ENCODE results near the gene ZNHIT3.
"Not testable (repeated sequence)": the region's sequence is repeated elsewhere in the genome, so short reads cannot be mapped to it uniquely, and the experiment has no call there.

Gene ZNHIT3

GRCh38 chr17:36464765-36465088 is 21.8 kb upstream of the ZNHIT3 start:
- no peaks in the 10 kb centered on the region for H3K36me3 ChIP-seq (ENCODE audit: insufficient read depth, low read depth, low read length)
- no peaks in the 10 kb centered on the region for H3K9me3 ChIP-seq (ENCODE audit: insufficient read depth, low read depth, low read length)
- H3K9ac ChIP-seq (ENCODE audit: low read depth, low read length): no peak overlapping the region
- no peaks in the 10 kb centered on the region for H3K4me1 ChIP-seq (ENCODE audit: insufficient read depth, low read length)
- H3K27ac ChIP-seq (ENCODE audit: low read length): no peak overlapping the region
- H3K4me3 ChIP-seq (ENCODE audit: low read length): no peak overlapping the region
- peaks cover 53% of the 10 kb centered on the region for H3K27me3 ChIP-seq (ENCODE audit: insufficient read depth, low read length)

- Histone ChIP-seq H3K4me3 (ENCODE audit: low read length) (no peak overlapping the region), H3K4me1 (ENCODE audit: insufficient read depth, low read length) (no peaks in the 10 kb centered on the region), H3K27ac (ENCODE audit: low read length) (no peak overlapping the region), H3K9me3 (ENCODE audit: insufficient read depth, low read depth, low read length) (no peaks in the 10 kb centered on the region), H3K27me3 (ENCODE audit: insufficient read depth, low read length) (peaks cover 40% of the 10 kb centered on the region), H3K9ac (ENCODE audit: low read depth, low read length) (no peak overlapping the region), H3K36me3 (ENCODE audit: insufficient read depth, low read depth, low read length) (no peaks in the 10 kb centered on the region)
Measured at GRCh38 chr17:36468903-36469635, 17.4 kb upstream of the ZNHIT3 start.

- no peaks in the 10 kb centered on the region for H3K36me3 ChIP-seq (ENCODE audit: insufficient read depth, low read depth, low read length)
- no peaks in the 10 kb centered on the region for H3K9me3 ChIP-seq (ENCODE audit: insufficient read depth, low read depth, low read length)
- no peaks in the 10 kb centered on the region for H3K4me1 ChIP-seq (ENCODE audit: insufficient read depth, low read length)
- H3K27ac ChIP-seq (ENCODE audit: low read length): no peak overlapping the region
- peaks cover 39% of the 10 kb centered on the region for H3K27me3 ChIP-seq (ENCODE audit: insufficient read depth, low read length)
- no peak overlapping the region for H3K4me3 ChIP-seq (ENCODE audit: low read length)
- no peak overlapping the region for H3K9ac ChIP-seq (ENCODE audit: low read depth, low read length)
Measured at GRCh38 chr17:36469733-36470132, 16.7 kb upstream of the ZNHIT3 start.

DNA sequence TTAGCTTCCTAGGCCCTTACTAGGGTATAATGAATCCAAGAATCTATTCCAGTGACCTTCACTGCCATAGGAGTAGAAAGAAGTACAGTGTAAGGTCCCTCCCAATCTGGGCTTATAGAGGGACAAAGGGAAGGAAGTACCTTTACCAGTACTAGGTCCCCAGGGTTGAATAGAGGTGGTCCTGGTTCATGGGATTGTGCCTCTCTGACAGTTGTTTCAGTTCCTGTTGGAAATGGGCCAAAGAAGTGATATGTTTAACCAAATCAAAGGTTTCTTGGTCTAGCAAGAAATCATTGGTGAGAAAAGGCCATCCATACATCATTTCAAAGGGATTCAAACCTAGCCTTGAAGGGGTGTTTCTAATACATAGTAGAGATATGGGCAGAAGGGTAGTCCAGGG is 16.0 kb upstream of the ZNHIT3 start:
- Histone ChIP-seq H3K4me3 (ENCODE audit: low read length) (no peak overlapping the region), H3K9me3 (ENCODE audit: insufficient read depth, low read depth, low read length) (no peaks in the 10 kb centered on the region), H3K27me3 (ENCODE audit: insufficient read depth, low read length) (peaks cover 31% of the 10 kb centered on the region), H3K27ac (ENCODE audit: low read length) (no peak overlapping the region), H3K9ac (ENCODE audit: low read depth, low read length) (no peak overlapping the region), H3K4me1 (ENCODE audit: insufficient read depth, low read length) (no peaks in the 10 kb centered on the region), H3K36me3 (ENCODE audit: insufficient read depth, low read depth, low read length) (no peaks in the 10 kb centered on the region)

- peaks cover 12% of the 10 kb centered on the region for H3K27me3 ChIP-seq (ENCODE audit: insufficient read depth, low read length)
- no peak overlapping the region for H3K9ac ChIP-seq (ENCODE audit: low read depth, low read length)
- H3K9me3 ChIP-seq (ENCODE audit: insufficient read depth, low read depth, low read length): no peaks in the 10 kb centered on the region
- no peak overlapping the region for H3K27ac ChIP-seq (ENCODE audit: low read length)
- no peak overlapping the region for H3K4me3 ChIP-seq (ENCODE audit: low read length)
- no peaks in the 10 kb centered on the region for H3K4me1 ChIP-seq (ENCODE audit: insufficient read depth, low read length)
- no peaks in the 10 kb centered on the region for H3K36me3 ChIP-seq (ENCODE audit: insufficient read depth, low read depth, low read length)
Measured at GRCh38 chr17:36474571-36474970, 11.9 kb upstream of the ZNHIT3 start.

- Histone ChIP-seq H3K27me3 (ENCODE audit: insufficient read depth, low read length) (peaks cover 11% of the 10 kb centered on the region), H3K4me1 (ENCODE audit: insufficient read depth, low read length) (no peaks in the 10 kb centered on the region)
Measured at GRCh38 chr17:36475346-36475970, 11.0 kb upstream of the ZNHIT3 start.

DNA sequence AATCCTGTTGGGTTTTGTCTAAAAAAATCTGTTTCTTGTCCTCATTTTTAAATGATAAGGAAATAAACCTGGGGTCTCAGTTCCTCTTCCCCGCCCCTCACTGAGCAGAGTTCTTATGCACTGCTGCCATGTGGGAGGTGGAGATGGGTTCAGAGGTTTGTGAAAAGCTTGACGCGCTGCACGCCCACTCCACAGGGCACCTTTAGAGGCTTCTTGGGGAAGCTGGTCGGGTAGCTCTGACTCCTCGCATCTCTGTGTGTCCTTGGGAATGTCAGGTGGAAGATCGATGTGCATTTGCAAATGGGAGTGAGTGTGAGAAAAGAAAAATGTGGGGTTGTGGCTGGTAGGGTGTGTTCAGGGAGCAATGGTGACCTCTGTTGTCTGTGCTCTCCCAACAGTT is 4.7 kb upstream of the ZNHIT3 start:
- Histone ChIP-seq H3K36me3 (ENCODE audit: insufficient read depth, low read depth, low read length) (no peaks in the 10 kb centered on the region), H3K27me3 (ENCODE audit: insufficient read depth, low read length) (peaks cover 56% of the 10 kb centered on the region), H3K9me3 (ENCODE audit: insufficient read depth, low read depth, low read length) (no peaks in the 10 kb centered on the region), H3K9ac (ENCODE audit: low read depth, low read length) (no peak overlapping the region), H3K27ac (ENCODE audit: low read length) (no peak overlapping the region), H3K4me3 (ENCODE audit: low read length) (no peak overlapping the region), H3K4me1 (ENCODE audit: insufficient read depth, low read length) (no peaks in the 10 kb centered on the region)

More at GRCh38 chr17:36475346-36475970, 11.0 kb upstream of the ZNHIT3 start:
- H3K36me3 ChIP-seq (ENCODE audit: insufficient read depth, low read depth, low read length): no peaks in the 10 kb centered on the region
- H3K9ac ChIP-seq (ENCODE audit: low read depth, low read length): no peak overlapping the region
- no peaks in the 10 kb centered on the region for H3K9me3 ChIP-seq (ENCODE audit: insufficient read depth, low read depth, low read length)
- no peak overlapping the region for H3K27ac ChIP-seq (ENCODE audit: low read length)
- H3K4me3 ChIP-seq (ENCODE audit: low read length): no peak overlapping the region

DNA sequence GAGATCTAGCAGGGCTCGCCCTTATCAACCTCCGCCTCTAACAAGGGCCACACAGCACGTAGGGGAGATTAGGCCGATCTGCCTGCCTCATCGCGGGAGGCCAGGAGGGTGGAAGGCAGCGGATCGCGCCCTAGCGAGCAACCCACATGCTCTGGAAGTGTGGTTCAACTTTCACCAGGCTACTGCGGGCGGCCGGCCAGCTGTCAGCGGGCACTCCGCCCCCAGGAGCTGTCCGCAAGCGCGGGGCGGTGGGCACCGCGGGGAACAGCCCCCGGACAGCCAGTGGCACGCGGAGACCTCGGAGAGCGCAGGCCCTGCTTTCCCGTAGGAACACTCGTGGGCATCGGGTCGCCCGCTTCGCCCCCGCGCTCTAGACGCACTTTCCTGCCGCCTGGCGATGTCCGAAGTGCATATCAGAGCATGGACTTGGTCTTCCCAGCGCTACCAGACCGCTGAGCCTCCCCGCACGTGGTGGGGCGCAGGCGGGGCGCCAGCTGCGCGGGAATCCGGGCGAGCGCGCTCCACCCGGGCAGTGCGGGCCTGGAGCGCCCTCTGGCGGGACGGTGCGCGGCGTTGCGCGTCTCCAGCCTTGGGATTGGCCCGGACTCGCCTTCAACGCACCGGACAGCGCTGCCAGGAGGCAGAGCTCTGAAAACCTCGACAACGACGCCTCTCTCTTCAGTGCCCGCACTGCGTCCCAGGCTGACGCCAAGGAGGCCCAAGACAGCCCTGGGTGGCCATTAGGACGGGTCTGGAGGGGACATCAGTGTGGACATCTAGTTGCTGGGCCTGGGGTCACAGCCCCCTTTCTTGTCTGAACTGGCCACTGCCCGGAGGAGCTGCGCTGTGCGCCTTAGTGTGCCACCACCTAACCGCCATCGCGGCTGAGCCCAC is 3.6 kb upstream of the ZNHIT3 start:
- peak overlapping the region; percentile 48; the same call in 1 of the 2 replicates for H3K4me3 ChIP-seq (ENCODE audit: low read length)
- H3K36me3 ChIP-seq (ENCODE audit: insufficient read depth, low read depth, low read length): no peaks in the 10 kb centered on the region
- H3K27me3 ChIP-seq (ENCODE audit: insufficient read depth, low read length): peaks cover 51% of the 10 kb centered on the region
- no peak overlapping the region for H3K27ac ChIP-seq (ENCODE audit: low read length)
- H3K9me3 ChIP-seq (ENCODE audit: insufficient read depth, low read depth, low read length): no peaks in the 10 kb centered on the region
- no peak overlapping the region; the same call in 1 of the 2 replicates for H3K9ac ChIP-seq (ENCODE audit: low read depth, low read length)
- H3K4me1 ChIP-seq (ENCODE audit: insufficient read depth, low read length): no peaks in the 10 kb centered on the region

- not testable (repeated sequence) for H3K27ac ChIP-seq (ENCODE audit: low read length); H3K4me1 ChIP-seq (ENCODE audit: insufficient read depth, low read length); H3K9ac ChIP-seq (ENCODE audit: low read depth, low read length); H3K9me3 ChIP-seq (ENCODE audit: insufficient read depth, low read depth, low read length); H3K4me3 ChIP-seq (ENCODE audit: low read length); H3K36me3 ChIP-seq (ENCODE audit: insufficient read depth, low read depth, low read length)
- peaks cover 51% of the 10 kb centered on the region for H3K27me3 ChIP-seq (ENCODE audit: insufficient read depth, low read length)
Measured at GRCh38 chr17:36484021-36484420, 2.5 kb upstream of the ZNHIT3 start.

- H3K9me3 ChIP-seq (ENCODE audit: insufficient read depth, low read depth, low read length): no peaks in the 10 kb centered on the region
- H3K9ac ChIP-seq (ENCODE audit: low read depth, low read length): no peak overlapping the region
- no peaks in the 10 kb centered on the region for H3K4me1 ChIP-seq (ENCODE audit: insufficient read depth, low read length)
- H3K36me3 ChIP-seq (ENCODE audit: insufficient read depth, low read depth, low read length): peaks cover 11% of the 10 kb centered on the region; the same call in 1 of the 2 replicates
- H3K4me3 ChIP-seq (ENCODE audit: low read length): no peak overlapping the region
- H3K27ac ChIP-seq (ENCODE audit: low read length): no peak overlapping the region
- H3K27me3 ChIP-seq (ENCODE audit: insufficient read depth, low read length): peaks cover 51% of the 10 kb centered on the region
Measured at GRCh38 chr17:36485027-36485426, 1.5 kb upstream of the ZNHIT3 start.

DNA sequence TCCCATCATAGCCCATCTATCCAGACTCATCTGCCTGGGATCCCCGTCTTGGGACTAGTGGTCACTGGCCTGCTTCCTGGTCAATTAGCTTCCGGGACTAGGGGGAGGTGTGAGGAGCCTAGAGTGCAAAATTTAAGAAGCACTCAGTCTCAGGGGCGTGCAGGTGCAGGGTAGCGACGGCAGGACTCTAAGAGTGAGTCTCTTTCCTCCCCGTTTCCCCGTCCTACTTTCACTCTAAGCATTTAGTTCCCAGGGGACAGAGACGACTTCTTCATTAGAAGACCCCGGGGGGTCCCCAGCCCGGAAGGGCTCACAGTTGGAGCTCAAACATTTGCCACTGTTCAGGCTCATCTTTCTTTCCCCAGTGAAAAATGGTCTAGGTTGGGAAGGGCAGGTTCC is 677 bp upstream of the ZNHIT3 start:
- Histone ChIP-seq H3K4me1 (ENCODE audit: insufficient read depth, low read length) (no peaks in the 10 kb centered on the region), H3K9me3 (ENCODE audit: insufficient read depth, low read depth, low read length) (no peaks in the 10 kb centered on the region), H3K27me3 (ENCODE audit: insufficient read depth, low read length) (peaks cover 50% of the 10 kb centered on the region), H3K36me3 (ENCODE audit: insufficient read depth, low read depth, low read length) (peaks cover 15% of the 10 kb centered on the region; the same call in 1 of the 2 replicates), H3K27ac (ENCODE audit: low read length) (no peak overlapping the region), H3K9ac (ENCODE audit: low read depth, low read length) (peak overlapping the region; percentile 66; the same call in 1 of the 2 replicates), H3K4me3 (ENCODE audit: low read length) (peak overlapping the region; percentile 97)
